Neuron (in vitro differentiated cells): ENCODE measurements around the gene LGR5.

ENCODE experiments used
- H2AFZ ChIP-seq: one replicate; pipeline ENCODE4 v1.6.1; 2013; ENCODE audit warnings: low read depth, mild to moderate bottlenecking, inconsistent platforms, low read length, moderate library complexity
- H3K27me3 ChIP-seq: one replicate; pipeline ENCODE4 v1.6.1; 2013; ENCODE audit warnings: low read length; ENCODE audit not compliant: insufficient read depth
- H3K36me3 ChIP-seq: one replicate; pipeline ENCODE4 v1.6.1; 2013; ENCODE audit warnings: low read length; ENCODE audit not compliant: insufficient read depth
- H3K4me1 ChIP-seq: one replicate; pipeline ENCODE4 v1.6.1; 2013; ENCODE audit warnings: low read length; ENCODE audit not compliant: insufficient read depth
- H3K4me3 ChIP-seq: 2 replicates; pipeline ENCODE4 v1.5.1; 2013; ENCODE audit warnings: mild to moderate bottlenecking, low read length, moderate library complexity
- H3K9me3 ChIP-seq: one replicate; pipeline ENCODE4 v1.6.1; 2013; ENCODE audit warnings: low read length

The LGR5 gene

DNA sequence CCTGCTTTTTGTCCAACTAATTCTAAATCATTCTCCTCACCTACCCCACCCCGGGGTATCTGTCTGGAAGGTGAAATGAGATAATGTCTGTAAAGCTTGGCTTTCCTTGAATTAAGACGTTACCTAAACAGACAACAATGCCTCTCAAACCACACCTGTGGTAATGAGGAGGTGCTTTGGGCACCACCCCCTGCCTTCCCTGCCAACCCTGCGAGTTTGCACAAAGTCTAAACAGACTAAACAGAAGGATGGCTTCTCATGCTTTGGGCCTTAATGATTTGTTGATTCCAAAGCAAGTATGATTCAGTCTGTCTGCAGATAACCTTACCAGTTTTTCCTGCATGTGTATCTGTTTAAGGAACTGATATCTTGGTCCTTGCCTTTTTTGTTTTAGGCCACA is 141.6 kb downstream of the LGR5 start:
- Histone ChIP-seq H3K4me3 (no peak overlapping the region), H3K9me3 (no peaks in the 10 kb centered on the region), H2AFZ (no peak overlapping the region), H3K4me1 (no peaks in the 10 kb centered on the region), H3K27me3 (no peaks in the 10 kb centered on the region), H3K36me3 (no peaks in the 10 kb centered on the region)

DNA sequence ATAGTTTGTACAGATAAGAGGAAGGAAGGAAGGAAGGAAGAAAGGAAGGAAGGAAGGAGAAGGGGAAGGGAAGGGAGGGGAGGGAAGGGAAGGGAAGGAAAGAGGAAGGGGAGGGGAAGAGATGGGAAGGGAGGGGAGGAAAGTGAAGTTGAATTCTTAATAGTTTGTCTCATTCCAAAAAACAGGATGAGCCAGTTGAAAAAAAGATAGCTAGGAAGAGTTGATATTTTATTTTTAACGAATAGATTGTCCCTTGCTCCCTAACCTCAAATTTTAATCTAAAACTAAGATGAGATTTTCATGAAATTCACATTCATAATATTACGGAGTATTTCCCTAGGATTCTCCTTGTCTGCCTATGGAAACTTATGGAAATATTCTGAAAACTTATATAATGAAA is 143.3 kb downstream of the LGR5 start:
- no peaks in the 10 kb centered on the region for H3K4me1 ChIP-seq
- no peak overlapping the region for H2AFZ ChIP-seq
- H3K4me3 ChIP-seq = no peak overlapping the region
- H3K36me3 ChIP-seq = no peaks in the 10 kb centered on the region
- H3K9me3 ChIP-seq = no peaks in the 10 kb centered on the region
- no peaks in the 10 kb centered on the region for H3K27me3 ChIP-seq

DNA sequence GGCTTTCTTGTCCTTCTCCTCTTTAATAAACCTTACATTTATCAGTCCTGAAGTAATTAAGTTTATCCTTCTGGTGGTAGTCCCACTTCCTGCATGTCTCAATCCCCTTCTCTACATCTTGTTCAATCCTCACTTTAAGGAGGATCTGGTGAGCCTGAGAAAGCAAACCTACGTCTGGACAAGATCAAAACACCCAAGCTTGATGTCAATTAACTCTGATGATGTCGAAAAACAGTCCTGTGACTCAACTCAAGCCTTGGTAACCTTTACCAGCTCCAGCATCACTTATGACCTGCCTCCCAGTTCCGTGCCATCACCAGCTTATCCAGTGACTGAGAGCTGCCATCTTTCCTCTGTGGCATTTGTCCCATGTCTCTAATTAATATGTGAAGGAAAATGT is 144.8 kb downstream of the LGR5 start:
- Histone ChIP-seq H3K27me3 (no peaks in the 10 kb centered on the region), H2AFZ (no peak overlapping the region), H3K36me3 (no peaks in the 10 kb centered on the region), H3K4me1 (no peaks in the 10 kb centered on the region), H3K4me3 (no peak overlapping the region), H3K9me3 (no peaks in the 10 kb centered on the region)

DNA sequence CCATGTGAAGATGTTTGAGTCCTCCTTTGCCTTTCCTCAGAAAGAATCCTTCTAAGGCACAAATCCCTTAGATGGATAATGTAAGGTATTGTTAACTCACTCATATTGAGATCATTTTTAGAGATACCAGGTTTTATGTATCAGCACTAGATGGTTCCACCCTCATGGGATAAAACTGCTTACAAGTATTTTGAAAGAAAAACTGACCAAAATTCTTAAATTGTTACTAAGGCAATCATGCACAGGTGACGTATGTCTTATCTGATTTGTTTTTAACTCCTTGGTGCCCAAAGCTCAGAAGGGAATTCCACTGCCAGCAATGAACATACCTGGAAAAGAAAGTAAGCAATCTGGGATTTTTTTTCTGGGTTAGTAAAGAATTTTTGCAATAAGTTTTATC is 145.6 kb downstream of the LGR5 start:
- Histone ChIP-seq H3K27me3 (no peaks in the 10 kb centered on the region), H3K4me1 (no peaks in the 10 kb centered on the region), H3K36me3 (no peaks in the 10 kb centered on the region), H3K4me3 (no peak overlapping the region), H2AFZ (no peak overlapping the region), H3K9me3 (no peaks in the 10 kb centered on the region)

DNA sequence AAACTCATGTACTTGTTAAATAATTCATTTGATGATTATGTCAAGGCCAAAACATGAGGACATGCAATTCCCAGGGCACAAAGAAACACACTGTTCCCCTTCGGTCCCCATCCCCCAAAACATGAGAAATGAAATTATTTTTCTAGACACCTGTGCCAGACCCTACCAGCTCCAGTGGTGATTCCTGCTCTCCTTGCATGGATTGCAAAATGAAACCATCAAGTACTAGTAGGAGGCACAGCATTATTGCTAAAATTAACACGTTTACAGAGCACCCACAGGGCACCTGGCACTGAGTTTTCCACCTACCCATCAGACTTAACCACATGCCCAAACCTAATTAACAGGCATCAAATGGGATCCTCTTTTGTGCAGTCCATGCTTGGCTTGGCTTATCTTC is 147.4 kb downstream of the LGR5 start:
- Histone ChIP-seq H3K4me1 (no peaks in the 10 kb centered on the region), H3K36me3 (no peaks in the 10 kb centered on the region), H2AFZ (no peak overlapping the region), H3K4me3 (no peak overlapping the region), H3K27me3 (no peaks in the 10 kb centered on the region), H3K9me3 (no peaks in the 10 kb centered on the region)

DNA sequence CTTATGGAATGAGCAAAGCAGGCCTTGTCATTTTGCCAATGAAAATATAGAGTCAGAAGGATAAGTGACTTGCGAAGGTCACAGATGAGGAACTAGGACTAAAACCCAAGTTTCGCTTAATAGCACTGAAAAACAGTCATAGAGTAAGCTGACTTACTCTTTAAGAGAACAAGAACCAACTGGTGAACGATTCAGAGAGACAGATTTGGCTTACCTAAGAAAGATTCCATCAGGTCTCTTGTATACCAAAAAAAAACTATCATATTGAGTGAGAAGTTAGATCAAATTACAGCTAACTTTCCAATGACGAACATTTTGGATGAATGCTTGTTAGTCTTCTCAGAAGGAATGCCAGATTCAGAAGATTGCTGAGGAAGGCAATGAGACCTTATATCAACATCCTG is 149.9 kb downstream of the LGR5 start:
- Histone ChIP-seq H3K27me3 (no peaks in the 10 kb centered on the region), H3K4me3 (no peak overlapping the region), H3K4me1 (no peaks in the 10 kb centered on the region), H3K9me3 (no peaks in the 10 kb centered on the region), H3K36me3 (no peaks in the 10 kb centered on the region), H2AFZ (no peak overlapping the region)

DNA sequence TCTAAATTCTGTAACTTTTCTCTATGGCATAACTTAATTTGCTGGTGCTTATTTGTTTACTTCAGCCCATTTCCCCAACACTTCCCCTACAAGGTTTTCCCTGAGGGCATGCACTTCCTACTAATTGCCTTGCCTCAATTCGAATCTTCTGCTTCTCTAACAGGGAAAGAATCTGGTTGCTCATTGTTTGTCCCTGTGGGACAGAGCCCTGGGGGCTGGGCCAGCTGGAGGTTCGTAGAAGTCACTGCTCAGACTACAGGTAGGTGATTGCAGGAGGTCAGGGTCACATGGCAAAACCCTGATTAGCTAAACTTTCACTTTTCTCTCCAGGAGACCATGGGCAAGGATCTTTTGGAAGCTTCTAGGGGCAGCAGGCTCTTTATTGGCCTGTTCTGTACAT is 152.0 kb downstream of the LGR5 start:
- Histone ChIP-seq H3K27me3 (no peaks in the 10 kb centered on the region), H3K4me3 (no peak overlapping the region), H3K9me3 (no peaks in the 10 kb centered on the region), H2AFZ (no peak overlapping the region), H3K36me3 (no peaks in the 10 kb centered on the region), H3K4me1 (no peaks in the 10 kb centered on the region)

DNA sequence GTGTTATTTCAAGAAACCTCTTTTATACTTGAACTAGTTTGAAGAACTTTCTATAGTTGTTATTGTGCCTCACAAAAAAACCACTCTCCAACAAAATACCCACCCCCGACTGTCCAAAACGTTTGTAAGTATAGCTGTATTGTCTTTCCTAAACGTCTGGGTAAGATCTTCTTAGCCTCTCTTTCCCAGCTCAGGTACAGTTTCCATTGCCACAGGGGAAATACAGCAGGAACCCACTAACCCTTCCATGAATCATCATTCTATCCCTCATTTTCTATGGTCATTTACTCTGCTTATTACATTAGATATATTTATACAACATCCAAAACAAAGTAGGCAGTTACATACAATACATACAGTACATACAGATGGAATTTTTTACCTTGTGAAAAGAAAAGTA is 153.2 kb downstream of the LGR5 start:
- H3K9me3 ChIP-seq = no peaks in the 10 kb centered on the region
- no peak overlapping the region for H3K4me3 ChIP-seq
- no peaks in the 10 kb centered on the region for H3K36me3 ChIP-seq
- no peak overlapping the region for H2AFZ ChIP-seq
- no peaks in the 10 kb centered on the region for H3K4me1 ChIP-seq
- H3K27me3 ChIP-seq = no peaks in the 10 kb centered on the region

DNA sequence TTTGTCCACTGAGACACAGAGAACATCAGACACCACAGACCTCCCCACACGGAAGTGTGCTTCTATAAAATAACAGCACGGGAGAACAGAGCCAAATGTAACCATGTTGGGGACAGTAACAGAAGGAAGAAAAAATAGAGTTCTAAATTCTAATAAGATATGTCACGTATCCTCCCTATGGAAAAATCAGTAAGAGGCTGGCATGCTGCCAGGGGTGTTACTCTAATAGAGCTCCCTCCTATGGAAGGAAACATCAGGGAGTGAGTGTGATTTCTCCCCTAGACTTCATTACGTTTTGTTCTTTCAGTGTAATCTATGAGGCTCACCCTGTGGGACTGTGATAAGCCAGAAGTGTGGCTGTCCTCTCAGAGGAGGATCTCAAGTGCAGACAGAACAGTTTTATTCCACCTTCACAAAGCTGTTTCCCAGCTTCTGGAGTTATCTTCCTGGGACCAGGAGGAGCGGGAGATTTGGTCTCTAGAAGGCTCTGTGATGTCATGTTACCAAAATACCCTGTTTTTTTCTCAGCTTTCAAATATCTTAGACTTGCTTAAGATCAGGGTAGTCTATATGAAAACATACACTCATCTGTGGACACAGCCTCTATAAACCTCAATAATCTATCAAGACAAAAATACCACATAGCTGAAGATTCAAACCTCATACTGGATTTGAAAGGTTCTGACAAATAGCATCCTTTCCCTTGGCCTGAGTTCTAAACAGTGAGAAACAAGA is 154.8 kb downstream of the LGR5 start:
- H3K36me3 ChIP-seq = no peaks in the 10 kb centered on the region
- no peaks in the 10 kb centered on the region for H3K4me1 ChIP-seq
- no peaks in the 10 kb centered on the region for H3K9me3 ChIP-seq
- H2AFZ ChIP-seq = no peak overlapping the region
- no peak overlapping the region for H3K4me3 ChIP-seq
- no peaks in the 10 kb centered on the region for H3K27me3 ChIP-seq

DNA sequence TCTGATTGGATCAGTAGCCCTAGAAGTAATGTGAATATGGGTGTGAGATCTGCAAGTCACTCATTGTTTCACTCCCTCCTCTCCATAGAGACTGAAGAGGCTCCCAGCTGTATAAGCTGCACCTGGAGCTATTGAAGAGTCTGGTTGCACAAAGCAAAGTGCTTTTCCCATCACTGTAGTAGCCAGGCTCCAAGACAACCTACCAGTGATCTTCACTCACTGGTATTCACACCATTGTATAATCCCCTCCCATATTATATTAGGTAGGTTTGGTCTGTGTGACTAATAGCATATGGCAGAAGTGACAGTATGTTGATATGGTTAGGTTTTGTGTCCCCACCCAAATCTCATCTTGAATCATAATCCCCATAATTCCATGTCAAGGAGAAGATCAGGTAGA is 159.6 kb downstream of the LGR5 start:
- H3K4me3 ChIP-seq = no peak overlapping the region
- no peaks in the 10 kb centered on the region for H3K9me3 ChIP-seq
- no peak overlapping the region for H2AFZ ChIP-seq
- no peaks in the 10 kb centered on the region for H3K4me1 ChIP-seq
- no peaks in the 10 kb centered on the region for H3K27me3 ChIP-seq
- H3K36me3 ChIP-seq = no peaks in the 10 kb centered on the region

DNA sequence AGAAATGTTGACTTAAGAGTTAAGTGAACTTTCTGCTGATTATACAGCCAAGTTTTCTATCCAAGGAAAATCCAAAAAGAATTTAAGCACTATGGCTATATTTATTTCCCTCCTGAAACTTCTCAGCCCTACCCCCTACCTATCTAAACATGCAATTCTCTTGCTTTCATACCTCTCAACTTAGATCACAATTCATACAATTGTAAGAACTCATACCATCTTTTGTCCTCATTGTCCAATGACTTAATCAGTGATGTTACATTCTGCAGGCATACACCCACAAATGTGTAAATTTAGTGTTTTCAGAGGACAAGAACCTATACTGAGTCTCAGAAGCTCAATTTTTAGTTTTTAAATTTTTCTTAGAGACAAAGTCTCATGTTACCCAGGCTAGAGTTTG is 161.9 kb downstream of the LGR5 start:
- Histone ChIP-seq H3K4me1 (no peaks in the 10 kb centered on the region), H3K4me3 (no peak overlapping the region), H2AFZ (no peak overlapping the region), H3K36me3 (peaks cover 9% of the 10 kb centered on the region), H3K9me3 (no peaks in the 10 kb centered on the region), H3K27me3 (no peaks in the 10 kb centered on the region)

DNA sequence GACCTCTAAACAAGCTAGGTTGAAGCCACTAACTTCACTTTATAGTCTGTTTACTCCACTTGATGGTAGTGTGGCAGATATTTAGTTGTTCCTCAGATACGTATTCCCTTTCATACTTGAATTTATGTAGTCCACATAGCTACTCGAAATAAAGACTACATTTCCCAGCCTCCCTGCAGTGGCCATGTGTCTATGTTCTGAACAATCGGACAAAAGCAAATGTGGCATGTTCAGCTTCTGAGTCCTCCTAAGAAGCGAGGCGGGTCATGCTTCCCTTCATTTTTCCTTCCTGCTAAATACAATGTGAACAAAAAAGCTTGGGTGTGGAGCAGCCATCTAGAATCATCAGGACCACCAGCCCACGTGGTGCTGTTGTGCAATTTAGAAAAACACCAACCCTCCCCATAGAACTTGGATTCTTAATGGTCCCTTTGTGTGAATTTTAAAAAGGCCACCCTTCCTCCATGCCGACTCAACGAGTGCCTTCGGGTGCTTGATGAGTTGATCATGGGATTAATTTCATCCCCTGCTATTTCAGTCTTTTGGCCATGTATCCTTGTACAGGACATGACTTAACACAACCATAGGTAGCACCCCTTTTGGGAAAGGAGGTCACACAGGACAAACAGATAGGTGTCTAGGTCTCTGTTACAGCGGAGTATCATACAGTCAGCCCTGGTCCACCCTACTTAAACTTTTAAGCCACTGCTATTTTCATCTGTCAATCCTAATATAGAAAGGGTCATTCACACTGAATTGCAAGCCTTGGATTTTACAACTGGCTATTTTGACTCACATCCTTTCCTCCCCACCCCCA is 163.4 kb downstream of the LGR5 start:
- Histone ChIP-seq H3K36me3 (peaks cover 18% of the 10 kb centered on the region), H3K9me3 (no peaks in the 10 kb centered on the region), H3K27me3 (no peaks in the 10 kb centered on the region), H3K4me1 (peaks cover 6% of the 10 kb centered on the region), H2AFZ (no peak overlapping the region), H3K4me3 (no peak overlapping the region)

DNA sequence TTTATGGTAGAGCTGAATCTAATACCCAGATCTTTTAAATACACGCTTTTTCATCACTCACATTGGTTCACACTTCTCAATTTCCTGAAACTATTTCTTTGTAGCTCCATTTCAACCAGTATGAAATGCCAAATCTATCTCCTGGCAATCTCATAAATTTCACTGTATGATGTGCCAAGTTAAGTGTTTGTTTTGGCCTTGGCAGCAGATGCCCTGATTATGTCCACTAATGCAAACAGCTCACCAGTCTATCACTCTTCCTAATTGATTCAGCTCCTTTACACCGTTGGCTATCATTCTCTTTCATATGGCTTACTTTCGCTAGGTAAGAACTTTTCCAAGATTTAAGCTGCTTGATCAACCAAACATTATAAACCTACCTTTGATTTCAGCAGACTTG is 165.4 kb downstream of the LGR5 start:
- no peaks in the 10 kb centered on the region for H3K27me3 ChIP-seq
- peaks cover 31% of the 10 kb centered on the region for H3K36me3 ChIP-seq
- H3K4me3 ChIP-seq = no peak overlapping the region
- H3K4me1 ChIP-seq = peaks cover 6% of the 10 kb centered on the region
- no peaks in the 10 kb centered on the region for H3K9me3 ChIP-seq
- no peak overlapping the region for H2AFZ ChIP-seq
